K562 (cell line): ENCODE data around the gene TNFRSF19. TPM values are rescaled to one million over a fixed set of nuclear protein-coding genes. Genes with fewer than 3 reads are reported as not detected.

Experiments used
- ATAC-seq: fragments of 200-7000 bp; cut with Tn5 transposase; 3 replicates; pipeline ENCODE4 v1.9.1; 2020; ENCODE audit warnings: moderate library complexity
- BruUV-seq: library from RNA; stranded (reverse); fragments of 400-500 nt; replicated peaks from 2 replicates; lab custom pipeline; 2021; lab: Mats Ljungman, UMichigan
- CTCF ChIA-PET: fragments of 300-600 bp; formaldehyde crosslinking; extraction: SDS; loops from one replicate; lab custom pipeline; 2021; ENCODE audit warnings: low intra/inter-chr PET ratio; lab: Yijun Ruan, JAX
- POLR2A ChIA-PET: fragments of 300-600, 350-650 bp; sonication (Branson Sonifier 250); formaldehyde crosslinking; extraction: SDS; loops from one replicate; lab custom pipeline; 2021; ENCODE audit warnings: antibody characterized with exemption, inconsistent platforms; lab: Yijun Ruan, JAX
- DNase-seq, 4 experiments: peaks; one replicate each; pipeline versions ENCODE4 v3.0.0 to v3.0.0-alpha.2; 2011 to 2018; ENCODE audit warnings: low spot score in 3 of 4, mixed read lengths in 3 of 4; ENCODE audit errors: extremely low read depth in 1 of 4
- FAIRE-seq: peaks from 2 replicates; lab custom pipeline; 2011; peaks lifted over from hg19 to GRCh38; lab: Jason Lieb, UNC
- H2AFZ ChIP-seq: 2 replicates; pipeline ENCODE4 v1.6.0; 2011; ENCODE audit warnings: low read depth, low read length, control low read depth, inconsistent platforms
- H3K27ac ChIP-seq: fragments of 200-600 bp; 3 replicates; pipeline ENCODE4 v1.8.0; 2011; ENCODE audit warnings: low read depth, mild to moderate bottlenecking, control low read depth, inconsistent platforms, low read length, moderate library complexity, mixed read lengths; ENCODE audit errors: extremely low read depth
- H3K27me3 ChIP-seq, 2 experiments: fragments of 300-600 bp in 1 of 2; 2 replicates in 1 of 2; 3 replicates in 1 of 2; pipeline versions ENCODE4 v1.6.0 to v1.8.0; 2011; ENCODE audit warnings: inconsistent platforms in 2 of 2, low read length in 2 of 2, mild to moderate bottlenecking in 1 of 2, mixed read lengths in 1 of 2, moderate library complexity in 1 of 2; ENCODE audit not compliant: control insufficient read depth in 2 of 2, insufficient read depth in 2 of 2
- H3K36me3 ChIP-seq: fragments of 300-600 bp; 3 replicates; pipeline ENCODE4 v1.8.0; 2011; ENCODE audit warnings: mild to moderate bottlenecking, low read length, inconsistent platforms; ENCODE audit not compliant: control insufficient read depth, insufficient read depth
- H3K4me1 ChIP-seq, 2 experiments: fragments of 200-600 bp in 1 of 2; replicated peaks in 1 of 2; 2 replicates in 1 of 2; 3 replicates in 1 of 2; pipeline versions ENCODE4 v1.5.1 to v1.8.0; 2011; ENCODE audit warnings: inconsistent platforms in 2 of 2, low read length in 2 of 2, mild to moderate bottlenecking in 1 of 2, mixed read lengths in 1 of 2, moderate library complexity in 1 of 2; ENCODE audit not compliant: control insufficient read depth in 2 of 2, insufficient read depth in 2 of 2
- H3K4me2 ChIP-seq: 2 replicates; pipeline ENCODE4 v1.6.1; 2011; ENCODE audit warnings: low read length, control low read depth, inconsistent platforms, mixed read lengths; ENCODE audit not compliant: insufficient read depth
- H3K4me3 ChIP-seq: fragments of 200-600 bp; sonication (generic), shearing (Covaris generic); 2 replicates; pipeline ENCODE4 v1.5.1; 2016; ENCODE audit warnings: control low read depth, inconsistent platforms
- H3K79me2 ChIP-seq: fragments of 200-600 bp; 3 replicates; pipeline ENCODE4 v1.8.0; 2011; ENCODE audit warnings: low read length, inconsistent platforms; ENCODE audit not compliant: control insufficient read depth, insufficient read depth
- H3K9ac ChIP-seq, 2 experiments: 2 replicates each; pipeline versions ENCODE4 v1.6.0 to v1.6.1; 2011; ENCODE audit warnings: low read depth in 2 of 2, low read length in 2 of 2, control low read depth in 1 of 2, inconsistent platforms in 1 of 2, mild to moderate bottlenecking in 1 of 2, mixed read lengths in 1 of 2; ENCODE audit not compliant: insufficient read depth in 1 of 2
- H3K9me1 ChIP-seq: one replicate; pipeline ENCODE4 v1.6.0; 2011; ENCODE audit warnings: inconsistent platforms, mild to moderate bottlenecking, low read length, moderate library complexity; ENCODE audit not compliant: control insufficient read depth, insufficient read depth
- H3K9me3 ChIP-seq: replicated peaks from 2 replicates; pipeline ENCODE4 v1.5.1; 2011; ENCODE audit warnings: low read depth, low read length, inconsistent platforms; ENCODE audit not compliant: control insufficient read depth, insufficient read depth
- H4K20me1 ChIP-seq: replicated peaks from 2 replicates; pipeline ENCODE4 v1.6.1; 2011; ENCODE audit warnings: low read length, inconsistent platforms, mixed read lengths; ENCODE audit not compliant: control insufficient read depth, insufficient read depth
- BRD4 ChIP-seq: fragments of 200-600 bp; sonication (generic); IDR thresholded peaks from 2 replicates; pipeline ENCODE4 v1.6.1; 2017; ENCODE audit warnings: inconsistent platforms
- IFI16 ChIP-seq: fragments of 250-450 bp; sonication (Bioruptor Pico); IDR thresholded peaks from 2 replicates; pipeline ENCODE4 v2.1.2; 2022; ENCODE audit warnings: mild to moderate bottlenecking, inconsistent platforms
- KHSRP ChIP-seq: fragments of 450-650 bp; IDR thresholded peaks from 2 replicates; pipeline ENCODE4 v1.6.1; 2017
- MEIS2 ChIP-seq: fragments of 450-650 bp; IDR thresholded peaks from 2 replicates; pipeline ENCODE4 v1.6.1; 2014; ENCODE audit warnings: mild to moderate bottlenecking; ENCODE audit not compliant: partially characterized antibody
- NRF1 ChIP-seq, 2 experiments: fragments of 450-650 bp; IDR thresholded peaks in 1 of 2; conservative IDR thresholded peaks in 1 of 2; 2 replicates each; pipeline ENCODE4 v1.6.1; 2014; ENCODE audit warnings: mild to moderate bottlenecking in 2 of 2
- TAF9B ChIP-seq: fragments of 450-650 bp; IDR thresholded peaks from 2 replicates; pipeline ENCODE4 v1.6.1; 2018; ENCODE audit warnings: mild to moderate bottlenecking; ENCODE audit not compliant: partially characterized antibody
- YY1 ChIP-seq, 3 experiments: IDR thresholded peaks; 2 replicates each; pipeline ENCODE4 v1.6.1; 2011; ENCODE audit warnings: low read length in 2 of 3, mild to moderate bottlenecking in 2 of 3, moderate library complexity in 2 of 3, borderline replicate concordance in 1 of 3, control low read depth in 1 of 3, low read depth in 1 of 3; ENCODE audit not compliant: insufficient read depth in 3 of 3, insufficient replicate concordance in 2 of 3, control insufficient read depth in 1 of 3, insufficient read length in 1 of 3; ENCODE audit errors: extremely low read depth in 1 of 3
- WGBS: fragments of 100-300 bp; shearing (Covaris generic); methylation state at CpG from one replicate; pipeline ENCODE4 v1.1.6; 2016; ENCODE audit warnings: low coverage, mixed read lengths; ENCODE audit not compliant: insufficient coverage; ENCODE audit errors: missing lambda C conversion rate; 5-methylcytosine and 5-hydroxymethylcytosine counted together
- in situ Hi-C: fragments of 300-500 bp; cut with MboI; formaldehyde crosslinking; loops from 4 replicates; pipeline ENCODE4 v1.15.0; 2018; ENCODE audit warnings: inconsistent platforms, mixed read lengths
- intact Hi-C: fragments of 100-400 bp; cut with micrococcal nuclease; formaldehyde crosslinking; loops from 2 replicates; pipeline ENCODE4 v1.14.2; 2022
- polyA plus RNA-seq, 8 experiments: library from polyadenylated mRNA; depleted of rRNA in 4 of 8; stranded (reverse) in 5 of 8; unstranded in 3 of 8; fragments of >200 nt; fragmentation: Nextera tagmentation in 2 of 8; fragmentation: Illumina TruSeq in 1 of 8; extraction: Ambion mirVana in 2 of 8; extraction: Trizol in 1 of 8; gene quantifications; 2 replicates each; pipeline versions ENCODE4 v1.2.1 to v1.2.3, GENCODE V29; 2011 to 2014; ENCODE audit warnings: inconsistent platforms in 1 of 8, missing spikeins in 1 of 8
- total RNA-seq, 7 experiments: library from RNA; depleted of rRNA in 6 of 7; stranded (reverse); fragments of >200 nt in 6 of 7; fragmentation: Illumina TruSeq in 2 of 7; extraction: Trizol in 2 of 7; gene quantifications; 2 replicates each; pipeline versions ENCODE4 v1.2.1 to v1.2.3, GENCODE V29; 2011 to 2021; ENCODE audit warnings: low replicate concordance in 1 of 7
- TF ChIP-seq, protein P1 (sequence below): IDR thresholded peaks from 2 replicates; pipeline ENCODE4 v1.6.1; 2014; ENCODE audit warnings: antibody characterized with exemption
- TF ChIP-seq, protein P2 (sequence below): fragments of 250-450 bp; sonication (Bioruptor Pico); IDR thresholded peaks from 2 replicates; pipeline ENCODE4 v1.8.0; 2022; ENCODE audit warnings: inconsistent platforms
- TF ChIP-seq, protein P3 (sequence below): conservative IDR thresholded peaks from 2 replicates; pipeline ENCODE4 v1.6.1; 2011; ENCODE audit warnings: low read depth, mild to moderate bottlenecking, low read length; ENCODE audit not compliant: control insufficient read depth
- TF ChIP-seq, protein P4 (sequence below): fragments of 450-650 bp; IDR thresholded peaks from 2 replicates; pipeline ENCODE4 v1.6.1; 2014; ENCODE audit warnings: low read depth, mild to moderate bottlenecking, moderate library complexity, borderline replicate concordance
- TF ChIP-seq, protein P5 (sequence below): fragments of 450-650 bp; conservative IDR thresholded peaks from 2 replicates; pipeline ENCODE4 v1.6.1; 2016; ENCODE audit warnings: missing genetic modification characterization, low read depth, mild to moderate bottlenecking, control low read depth, missing compliant biosample characterization
- TF ChIP-seq, protein P6 (sequence below): fragments of 250-450 bp; sonication (Bioruptor Pico); IDR thresholded peaks from 2 replicates; pipeline ENCODE4 v1.4.0; 2020

Gene TNFRSF19
- total and polyA plus RNA-seq, 9 of the 15 experiments (the other 6 are each of a cell fraction or from before 2014, with no cell fraction given) = 0.01 to 0.07 TPM; not detected in 7

DNA sequence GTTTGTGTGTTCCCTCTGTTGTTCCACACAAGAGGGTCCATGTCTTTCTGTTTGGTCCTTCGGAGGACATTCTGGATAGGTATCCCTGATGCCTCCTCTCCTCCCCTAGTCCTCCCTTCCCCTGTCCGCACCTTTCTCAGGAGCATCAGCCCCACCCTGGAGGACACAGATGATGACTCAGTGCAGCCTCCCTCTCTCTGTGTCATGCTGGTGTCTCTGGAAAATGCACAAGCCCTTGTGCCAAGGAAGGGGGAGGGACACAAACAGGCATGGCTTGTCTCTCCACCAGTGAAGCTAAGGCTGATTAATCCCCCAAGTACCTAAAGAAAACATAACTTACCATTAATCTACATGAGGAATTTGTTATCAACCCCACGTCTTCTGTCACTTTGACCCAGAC lies 16.2 kb upstream of the TNFRSF19 start:
- Histone ChIP-seq H3K27ac (no peak overlapping the region), H2AFZ (no peak overlapping the region), H3K27me3 (peaks cover 0 to 2% of the 10 kb centered on the region in 2 experiments; a peak in 2 of 5 replicates), H3K4me3 (no peak overlapping the region), H4K20me1 (no peaks in the 10 kb centered on the region), H3K36me3 (no peaks in the 10 kb centered on the region), H3K9me3 (no peaks in the 10 kb centered on the region), H3K79me2 (no peaks in the 10 kb centered on the region), H3K4me2 (no peak overlapping the region), H3K4me1 (no peaks in the 10 kb centered on the region), H3K9me1 (no peaks in the 10 kb centered on the region), H3K9ac (no peak overlapping the region)
- no peak for DNase-seq
- intact Hi-C loops (no loop called here), in situ Hi-C loops (no loop called here)
- FAIRE-seq = no peak
- WGBS = 0% methylated on average over 1 of the region's 3 CpGs
- ChIA-PET CTCF (no interaction called here), POLR2A (no interaction called here)
- ATAC-seq = no peak
- no TSS peak for BruUV-seq
- TF ChIP-seq, protein P1, sequence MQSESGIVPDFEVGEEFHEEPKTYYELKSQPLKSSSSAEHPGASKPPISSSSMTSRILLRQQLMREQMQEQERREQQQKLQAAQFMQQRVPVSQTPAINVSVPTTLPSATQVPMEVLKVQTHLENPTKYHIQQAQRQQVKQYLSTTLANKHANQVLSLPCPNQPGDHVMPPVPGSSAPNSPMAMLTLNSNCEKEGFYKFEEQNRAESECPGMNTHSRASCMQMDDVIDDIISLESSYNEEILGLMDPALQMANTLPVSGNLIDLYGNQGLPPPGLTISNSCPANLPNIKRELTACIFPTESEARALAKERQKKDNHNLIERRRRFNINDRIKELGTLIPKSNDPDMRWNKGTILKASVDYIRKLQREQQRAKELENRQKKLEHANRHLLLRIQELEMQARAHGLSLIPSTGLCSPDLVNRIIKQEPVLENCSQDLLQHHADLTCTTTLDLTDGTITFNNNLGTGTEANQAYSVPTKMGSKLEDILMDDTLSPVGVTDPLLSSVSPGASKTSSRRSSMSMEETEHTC = no peak
- no peak for TF ChIP-seq IFI16 (CRISPR knock-in tag)
- no peak for TF ChIP-seq YY1 (IDR thresholded peaks at IDR 0.05; ENCODE audit: borderline replicate concordance in 1 of 3, control insufficient read depth in 1 of 3, extremely low read depth in 1 of 3, insufficient read depth in 3 of 3, insufficient read length in 1 of 3, insufficient replicate concordance in 2 of 3, low read depth in 1 of 3, low read length in 2 of 3)
- no peak for TF ChIP-seq TAF9B
- TF ChIP-seq, protein P2, sequence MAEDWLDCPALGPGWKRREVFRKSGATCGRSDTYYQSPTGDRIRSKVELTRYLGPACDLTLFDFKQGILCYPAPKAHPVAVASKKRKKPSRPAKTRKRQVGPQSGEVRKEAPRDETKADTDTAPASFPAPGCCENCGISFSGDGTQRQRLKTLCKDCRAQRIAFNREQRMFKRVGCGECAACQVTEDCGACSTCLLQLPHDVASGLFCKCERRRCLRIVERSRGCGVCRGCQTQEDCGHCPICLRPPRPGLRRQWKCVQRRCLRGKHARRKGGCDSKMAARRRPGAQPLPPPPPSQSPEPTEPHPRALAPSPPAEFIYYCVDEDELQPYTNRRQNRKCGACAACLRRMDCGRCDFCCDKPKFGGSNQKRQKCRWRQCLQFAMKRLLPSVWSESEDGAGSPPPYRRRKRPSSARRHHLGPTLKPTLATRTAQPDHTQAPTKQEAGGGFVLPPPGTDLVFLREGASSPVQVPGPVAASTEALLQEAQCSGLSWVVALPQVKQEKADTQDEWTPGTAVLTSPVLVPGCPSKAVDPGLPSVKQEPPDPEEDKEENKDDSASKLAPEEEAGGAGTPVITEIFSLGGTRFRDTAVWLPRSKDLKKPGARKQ = no peak
- TF ChIP-seq, protein P3, sequence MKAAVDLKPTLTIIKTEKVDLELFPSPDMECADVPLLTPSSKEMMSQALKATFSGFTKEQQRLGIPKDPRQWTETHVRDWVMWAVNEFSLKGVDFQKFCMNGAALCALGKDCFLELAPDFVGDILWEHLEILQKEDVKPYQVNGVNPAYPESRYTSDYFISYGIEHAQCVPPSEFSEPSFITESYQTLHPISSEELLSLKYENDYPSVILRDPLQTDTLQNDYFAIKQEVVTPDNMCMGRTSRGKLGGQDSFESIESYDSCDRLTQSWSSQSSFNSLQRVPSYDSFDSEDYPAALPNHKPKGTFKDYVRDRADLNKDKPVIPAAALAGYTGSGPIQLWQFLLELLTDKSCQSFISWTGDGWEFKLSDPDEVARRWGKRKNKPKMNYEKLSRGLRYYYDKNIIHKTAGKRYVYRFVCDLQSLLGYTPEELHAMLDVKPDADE = no peak
- TF ChIP-seq NRF1 (conservative IDR thresholded peaks at IDR 0.05 in 1 of 2, IDR thresholded peaks at IDR 0.05 in 1 of 2) = no peak
- TF ChIP-seq, protein P4, sequence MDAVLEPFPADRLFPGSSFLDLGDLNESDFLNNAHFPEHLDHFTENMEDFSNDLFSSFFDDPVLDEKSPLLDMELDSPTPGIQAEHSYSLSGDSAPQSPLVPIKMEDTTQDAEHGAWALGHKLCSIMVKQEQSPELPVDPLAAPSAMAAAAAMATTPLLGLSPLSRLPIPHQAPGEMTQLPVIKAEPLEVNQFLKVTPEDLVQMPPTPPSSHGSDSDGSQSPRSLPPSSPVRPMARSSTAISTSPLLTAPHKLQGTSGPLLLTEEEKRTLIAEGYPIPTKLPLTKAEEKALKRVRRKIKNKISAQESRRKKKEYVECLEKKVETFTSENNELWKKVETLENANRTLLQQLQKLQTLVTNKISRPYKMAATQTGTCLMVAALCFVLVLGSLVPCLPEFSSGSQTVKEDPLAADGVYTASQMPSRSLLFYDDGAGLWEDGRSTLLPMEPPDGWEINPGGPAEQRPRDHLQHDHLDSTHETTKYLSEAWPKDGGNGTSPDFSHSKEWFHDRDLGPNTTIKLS = no peak
- no peak for TF ChIP-seq KHSRP
- TF ChIP-seq, protein P5, sequence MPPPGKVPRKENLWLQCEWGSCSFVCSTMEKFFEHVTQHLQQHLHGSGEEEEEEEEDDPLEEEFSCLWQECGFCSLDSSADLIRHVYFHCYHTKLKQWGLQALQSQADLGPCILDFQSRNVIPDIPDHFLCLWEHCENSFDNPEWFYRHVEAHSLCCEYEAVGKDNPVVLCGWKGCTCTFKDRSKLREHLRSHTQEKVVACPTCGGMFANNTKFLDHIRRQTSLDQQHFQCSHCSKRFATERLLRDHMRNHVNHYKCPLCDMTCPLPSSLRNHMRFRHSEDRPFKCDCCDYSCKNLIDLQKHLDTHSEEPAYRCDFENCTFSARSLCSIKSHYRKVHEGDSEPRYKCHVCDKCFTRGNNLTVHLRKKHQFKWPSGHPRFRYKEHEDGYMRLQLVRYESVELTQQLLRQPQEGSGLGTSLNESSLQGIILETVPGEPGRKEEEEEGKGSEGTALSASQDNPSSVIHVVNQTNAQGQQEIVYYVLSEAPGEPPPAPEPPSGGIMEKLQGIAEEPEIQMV (tag) = no peak
- TF ChIP-seq MEIS2 = no peak
- no peak for TF ChIP-seq BRD4
- TF ChIP-seq, protein P6, sequence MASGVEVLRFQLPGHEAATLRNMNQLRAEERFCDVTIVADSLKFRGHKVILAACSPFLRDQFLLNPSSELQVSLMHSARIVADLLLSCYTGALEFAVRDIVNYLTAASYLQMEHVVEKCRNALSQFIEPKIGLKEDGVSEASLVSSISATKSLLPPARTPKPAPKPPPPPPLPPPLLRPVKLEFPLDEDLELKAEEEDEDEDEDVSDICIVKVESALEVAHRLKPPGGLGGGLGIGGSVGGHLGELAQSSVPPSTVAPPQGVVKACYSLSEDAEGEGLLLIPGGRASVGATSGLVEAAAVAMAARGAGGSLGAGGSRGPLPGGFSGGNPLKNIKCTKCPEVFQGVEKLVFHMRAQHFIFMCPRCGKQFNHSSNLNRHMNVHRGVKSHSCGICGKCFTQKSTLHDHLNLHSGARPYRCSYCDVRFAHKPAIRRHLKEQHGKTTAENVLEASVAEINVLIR = no peak
